Calu3 (cell line): ENCODE data around the gene CLIC3. TPM values are rescaled to one million over a fixed set of nuclear protein-coding genes. Genes with fewer than 3 reads are reported as not detected.

ENCODE experiments used
- BruUV-seq: library from RNA; stranded (reverse); fragments of 400-500 nt; replicated peaks from 2 replicates; lab custom pipeline; 2021; lab: Mats Ljungman, UMichigan
- CTCF ChIA-PET: fragments of 300-600 bp; sonication (Branson Sonifier 250); formaldehyde crosslinking; loops from one replicate; lab custom pipeline; 2022; ENCODE audit warnings: antibody characterized with exemption; lab: Charles Lee
- DNase-seq: peaks from one replicate; pipeline ENCODE4 v3.0.0; 2022
- H3K27ac Mint-ChIP-seq: one replicate; pipeline ENCODE4 v1.8.0; 2022; ENCODE audit warnings: mixed read lengths; ENCODE audit not compliant: unreplicated experiment
- H3K27me3 Mint-ChIP-seq: one replicate; pipeline ENCODE4 v1.8.0; 2022; ENCODE audit warnings: mixed read lengths; ENCODE audit not compliant: unreplicated experiment
- H3K36me3 Mint-ChIP-seq: one replicate; pipeline ENCODE4 v1.8.0; 2022; ENCODE audit warnings: mild to moderate bottlenecking, moderate library complexity, mixed read lengths; ENCODE audit not compliant: insufficient read depth, unreplicated experiment
- H3K4me1 Mint-ChIP-seq: one replicate; pipeline ENCODE4 v1.8.0; 2022; ENCODE audit warnings: mild to moderate bottlenecking, low read depth, mixed read lengths; ENCODE audit not compliant: unreplicated experiment
- H3K4me3 Mint-ChIP-seq: one replicate; pipeline ENCODE4 v1.8.0; 2022; ENCODE audit warnings: mild to moderate bottlenecking, low read depth, moderate library complexity, mixed read lengths; ENCODE audit not compliant: unreplicated experiment
- H3K9me3 Mint-ChIP-seq: one replicate; pipeline ENCODE4 v1.8.0; 2022; ENCODE audit warnings: low read depth, mixed read lengths; ENCODE audit not compliant: unreplicated experiment
- intact Hi-C: fragments of 100-400 bp; cut with micrococcal nuclease; formaldehyde crosslinking; loops from one replicate; pipeline ENCODE4 v1.10.0; 2022; ENCODE audit not compliant: unreplicated experiment
- total RNA-seq: library from RNA; stranded (reverse); gene quantifications from 2 replicates; pipeline ENCODE4 v1.2.3, GENCODE V29; 2022
- TF ChIP-seq, protein P1 (sequence below): fragments of 200-600 bp; IDR thresholded peaks from one replicate; pipeline ENCODE4 v1.8.0; 2022; ENCODE audit warnings: antibody characterized with exemption; ENCODE audit not compliant: unreplicated experiment

The CLIC3 gene
- total RNA-seq, 1 experiment from 2014 or later: 0.35 TPM

DNA sequence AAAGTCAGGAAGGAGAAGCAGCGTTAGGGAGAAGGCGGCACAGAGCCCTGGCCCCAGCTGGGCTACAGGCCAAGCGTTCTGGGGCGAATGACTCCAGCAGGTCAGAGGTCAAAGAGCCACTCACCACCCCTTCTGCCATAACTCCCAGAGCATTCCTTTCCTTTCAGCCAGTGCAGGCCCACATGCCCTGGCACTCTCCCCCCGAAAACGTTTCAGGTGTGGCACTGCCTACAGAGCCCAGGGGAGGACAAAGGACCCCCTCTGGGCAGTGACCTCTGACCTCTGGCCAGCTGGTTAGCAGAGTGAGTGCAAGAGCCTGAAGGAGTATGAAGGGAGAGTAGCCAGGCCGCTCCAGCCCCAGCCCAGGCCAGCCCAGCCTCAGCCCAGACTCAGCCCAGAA, 26.8 kb upstream of the CLIC3 start:
- Mint-ChIP-seq H3K36me3 (peaks cover 23% of the 10 kb centered on the region), H3K27ac (no peak overlapping the region), H3K9me3 (no peaks in the 10 kb centered on the region), H3K27me3 (no peaks in the 10 kb centered on the region), H3K4me3 (no peak overlapping the region), H3K4me1 (no peaks in the 10 kb centered on the region)
- TF ChIP-seq, protein P1, sequence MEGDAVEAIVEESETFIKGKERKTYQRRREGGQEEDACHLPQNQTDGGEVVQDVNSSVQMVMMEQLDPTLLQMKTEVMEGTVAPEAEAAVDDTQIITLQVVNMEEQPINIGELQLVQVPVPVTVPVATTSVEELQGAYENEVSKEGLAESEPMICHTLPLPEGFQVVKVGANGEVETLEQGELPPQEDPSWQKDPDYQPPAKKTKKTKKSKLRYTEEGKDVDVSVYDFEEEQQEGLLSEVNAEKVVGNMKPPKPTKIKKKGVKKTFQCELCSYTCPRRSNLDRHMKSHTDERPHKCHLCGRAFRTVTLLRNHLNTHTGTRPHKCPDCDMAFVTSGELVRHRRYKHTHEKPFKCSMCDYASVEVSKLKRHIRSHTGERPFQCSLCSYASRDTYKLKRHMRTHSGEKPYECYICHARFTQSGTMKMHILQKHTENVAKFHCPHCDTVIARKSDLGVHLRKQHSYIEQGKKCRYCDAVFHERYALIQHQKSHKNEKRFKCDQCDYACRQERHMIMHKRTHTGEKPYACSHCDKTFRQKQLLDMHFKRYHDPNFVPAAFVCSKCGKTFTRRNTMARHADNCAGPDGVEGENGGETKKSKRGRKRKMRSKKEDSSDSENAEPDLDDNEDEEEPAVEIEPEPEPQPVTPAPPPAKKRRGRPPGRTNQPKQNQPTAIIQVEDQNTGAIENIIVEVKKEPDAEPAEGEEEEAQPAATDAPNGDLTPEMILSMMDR: no peak
- BruUV-seq: no TSS peak
- DNase-seq: no peak
- intact Hi-C loops: no loop called here
- CTCF ChIA-PET: no interaction called here

DNA sequence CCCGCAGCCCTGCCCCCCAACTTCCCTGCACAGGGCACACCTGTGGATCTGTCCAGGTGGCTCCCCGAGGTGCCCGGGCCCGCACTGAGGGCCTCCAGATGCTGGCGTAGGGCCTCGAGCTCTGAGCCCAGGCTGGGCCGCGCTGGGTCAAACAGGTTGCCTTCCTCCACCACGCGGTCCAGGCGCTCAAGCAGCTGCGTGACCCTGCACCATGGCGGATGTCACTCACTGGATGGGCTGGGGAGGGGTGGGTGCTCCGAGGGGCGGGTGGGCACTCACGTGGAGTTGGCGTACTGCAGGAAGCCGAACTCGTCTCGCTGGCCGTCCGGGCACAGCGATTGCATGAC, 26.3 kb upstream of the CLIC3 start:
- intact Hi-C loops: no loop called here
- Mint-ChIP-seq H3K36me3 (peaks cover 23% of the 10 kb centered on the region), H3K27ac (no peak overlapping the region), H3K4me1 (no peaks in the 10 kb centered on the region), H3K27me3 (no peaks in the 10 kb centered on the region), H3K9me3 (no peaks in the 10 kb centered on the region), H3K4me3 (no peak overlapping the region)
- CTCF ChIA-PET: no interaction called here
- DNase-seq: no peak
- TF ChIP-seq, protein P1: no peak
- BruUV-seq: no TSS peak

DNA sequence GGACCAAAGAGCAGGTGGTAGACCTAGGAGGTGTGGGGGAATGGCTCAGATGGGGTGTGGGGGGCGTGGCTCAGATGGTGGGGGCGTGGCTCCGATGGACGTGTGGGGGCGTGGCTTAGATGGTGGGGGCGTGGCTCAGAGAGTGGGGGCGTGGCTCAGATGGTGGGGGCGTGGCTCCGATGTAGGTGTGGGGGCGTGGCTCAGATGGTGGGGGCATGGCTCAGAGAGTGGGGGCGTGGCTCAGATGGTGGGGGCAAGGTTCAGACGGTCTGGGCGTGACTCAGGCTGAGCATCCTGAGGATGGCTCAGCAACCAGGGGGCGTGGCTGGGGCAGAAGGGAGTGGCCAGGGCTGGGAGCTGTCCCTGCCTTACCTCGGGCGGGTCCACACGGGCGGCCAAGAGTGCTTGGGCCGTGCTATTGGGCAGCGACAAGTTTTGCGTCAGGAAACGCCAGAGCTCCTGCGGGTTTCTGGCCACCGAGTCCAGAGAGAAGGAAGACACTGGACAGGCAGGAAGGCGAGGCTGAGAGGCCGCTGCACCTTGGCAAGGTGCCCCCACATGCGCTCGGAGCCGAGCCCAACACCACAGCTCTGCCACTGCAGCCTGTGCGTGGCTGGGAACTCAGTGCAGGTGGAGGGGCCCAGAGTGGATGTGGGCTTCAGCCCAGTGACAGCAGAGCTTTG, 25.8 kb upstream of the CLIC3 start:
- Mint-ChIP-seq H3K36me3 (peaks cover 17% of the 10 kb centered on the region), H3K4me3 (no peak overlapping the region), H3K27ac (peak overlapping the region; percentile 58), H3K27me3 (no peaks in the 10 kb centered on the region), H3K9me3 (no peaks in the 10 kb centered on the region), H3K4me1 (no peaks in the 10 kb centered on the region)
- intact Hi-C loops: no loop called here
- no TSS peak for BruUV-seq
- peak; percentile 71 for DNase-seq
- TF ChIP-seq, protein P1: no peak
- CTCF ChIA-PET: interaction anchor here (0.6 kb wide), 1 partner anchor 54 kb away, joined by 8 read pairs; no protein-coding TSS in a partner anchor

DNA sequence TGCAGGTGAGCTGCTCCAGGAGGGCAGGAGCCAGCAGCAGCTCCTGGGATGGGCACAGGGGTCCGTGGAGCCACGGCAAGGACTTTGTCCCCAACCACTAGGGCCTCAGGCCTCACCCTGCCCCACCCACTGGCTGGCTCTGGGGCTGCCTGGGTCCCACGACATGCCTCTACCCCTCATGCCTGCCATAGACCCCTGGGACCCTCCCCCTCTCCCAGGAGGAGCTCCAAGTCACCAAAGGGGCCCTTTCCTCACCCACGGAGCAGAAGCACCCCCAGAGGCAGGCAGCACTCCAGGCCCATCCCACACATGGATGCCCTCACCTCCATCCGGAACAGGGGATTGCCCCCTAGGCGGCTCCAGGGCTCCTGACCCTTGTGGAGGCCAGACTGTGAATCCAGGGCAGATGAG, 25.2 kb upstream of the CLIC3 start:
- Mint-ChIP-seq H3K36me3 (peaks cover 17% of the 10 kb centered on the region), H3K9me3 (no peaks in the 10 kb centered on the region), H3K27me3 (no peaks in the 10 kb centered on the region), H3K27ac (peak overlapping the region; percentile 58), H3K4me1 (no peaks in the 10 kb centered on the region), H3K4me3 (no peak overlapping the region)
- BruUV-seq: no TSS peak
- intact Hi-C loops: no loop called here
- DNase-seq: no peak
- TF ChIP-seq, protein P1: no peak
- CTCF ChIA-PET: interaction anchor here (0.6 kb wide), 1 partner anchor 54 kb away, joined by 8 read pairs; no protein-coding TSS in a partner anchor
